H9 (cell line): Measurements from ENCODE around the gene TRPM5. TPM values are rescaled to one million over a fixed set of nuclear protein-coding genes. Genes with fewer than 3 reads are reported as not detected.

Source experiments
- DNase-seq: peaks from one replicate; pipeline ENCODE4 v3.0.0-alpha.2; 2017
- H2AFZ ChIP-seq: one replicate; pipeline ENCODE4 v1.6.1; 2013; ENCODE audit warnings: mild to moderate bottlenecking, low read length, control low read depth, moderate library complexity
- H2AK5ac ChIP-seq: 2 replicates; pipeline ENCODE4 v1.6.1; 2013; ENCODE audit warnings: low read length, control low read depth, mixed read lengths; ENCODE audit not compliant: insufficient read length
- H2BK120ac ChIP-seq: one replicate; pipeline ENCODE4 v1.6.1; 2013; ENCODE audit warnings: low read depth, mild to moderate bottlenecking, low read length, control low read depth, inconsistent platforms; ENCODE audit not compliant: poor library complexity, severe bottlenecking
- H2BK12ac ChIP-seq: 2 replicates; pipeline ENCODE4 v1.6.1; 2013; ENCODE audit warnings: low read length, control low read depth, mixed read lengths, low read depth; ENCODE audit not compliant: insufficient read length
- H2BK15ac ChIP-seq: 2 replicates; pipeline ENCODE4 v1.6.1; 2013; ENCODE audit warnings: low read depth, low read length, control low read depth
- H2BK20ac ChIP-seq: one replicate; pipeline ENCODE4 v1.6.1; 2013; ENCODE audit warnings: low read depth, mild to moderate bottlenecking, low read length, control low read depth, inconsistent platforms; ENCODE audit not compliant: poor library complexity, severe bottlenecking
- H2BK5ac ChIP-seq: 2 replicates; pipeline ENCODE4 v1.6.1; 2013; ENCODE audit warnings: low read length, control low read depth, mixed read lengths; ENCODE audit not compliant: insufficient read length
- H3K14ac ChIP-seq: 2 replicates; pipeline ENCODE4 v1.6.1; 2013; ENCODE audit warnings: low read length, control low read depth; ENCODE audit not compliant: insufficient read depth
- H3K18ac ChIP-seq: 2 replicates; pipeline ENCODE4 v1.6.1; 2013; ENCODE audit warnings: low read depth, mild to moderate bottlenecking, mixed read lengths, low read length, control low read depth; ENCODE audit not compliant: insufficient read length
- H3K23ac ChIP-seq: 2 replicates; pipeline ENCODE4 v1.6.1; 2013; ENCODE audit warnings: low read length, control low read depth, mixed read lengths, low read depth; ENCODE audit not compliant: insufficient read length
- H3K23me2 ChIP-seq: 2 replicates; pipeline ENCODE4 v1.6.1; 2013; ENCODE audit warnings: low read depth, mild to moderate bottlenecking, mixed read lengths, low read length, control low read depth; ENCODE audit not compliant: insufficient read length, poor library complexity, severe bottlenecking
- H3K27ac ChIP-seq: 2 replicates; pipeline ENCODE4 v1.5.1; 2013; ENCODE audit warnings: low read length, control low read depth, mixed read lengths, low read depth; ENCODE audit not compliant: insufficient read length
- H3K27me3 ChIP-seq: 2 replicates; pipeline ENCODE4 v1.6.1; 2013; ENCODE audit warnings: low read length, control low read depth, inconsistent platforms; ENCODE audit not compliant: insufficient read depth
- H3K4ac ChIP-seq: 2 replicates; pipeline ENCODE4 v1.6.1; 2013; ENCODE audit warnings: low read depth, mild to moderate bottlenecking, control low read depth, inconsistent platforms, low read length, moderate library complexity
- H3K4me1 ChIP-seq: 2 replicates; pipeline ENCODE4 v1.6.1; 2013; ENCODE audit warnings: low read length, control low read depth, inconsistent platforms; ENCODE audit not compliant: insufficient read depth
- H3K4me2 ChIP-seq: 2 replicates; pipeline ENCODE4 v1.6.1; 2013; ENCODE audit warnings: low read length, control low read depth, mixed read lengths; ENCODE audit not compliant: insufficient read length, insufficient read depth
- H3K56ac ChIP-seq: 2 replicates; pipeline ENCODE4 v1.6.1; 2013; ENCODE audit warnings: low read depth, mild to moderate bottlenecking, mixed read lengths, low read length, control low read depth; ENCODE audit not compliant: insufficient read length
- H3K79me1 ChIP-seq: 2 replicates; pipeline ENCODE4 v1.6.1; 2013; ENCODE audit warnings: low read depth, mild to moderate bottlenecking, moderate library complexity, low read length, control low read depth, inconsistent platforms; ENCODE audit not compliant: insufficient read depth, poor library complexity, severe bottlenecking
- H3K79me2 ChIP-seq: 2 replicates; pipeline ENCODE4 v1.6.1; 2013; ENCODE audit warnings: low read length, control low read depth, inconsistent platforms; ENCODE audit not compliant: insufficient read depth
- H3K9ac ChIP-seq: 2 replicates; pipeline ENCODE4 v1.6.1; 2013; ENCODE audit warnings: low read length, control low read depth, mixed read lengths; ENCODE audit not compliant: insufficient read length; ENCODE audit errors: extremely low read depth
- H3K9me3 ChIP-seq: one replicate; pipeline ENCODE4 v1.6.1; 2013; ENCODE audit warnings: low read depth, low read length, inconsistent platforms; ENCODE audit not compliant: control insufficient read depth
- H3T11ph ChIP-seq: one replicate; pipeline ENCODE4 v1.6.1; 2013; ENCODE audit warnings: mild to moderate bottlenecking, low read length, control low read depth, inconsistent platforms
- H4K20me1 ChIP-seq: one replicate; pipeline ENCODE4 v1.6.1; 2013; ENCODE audit not compliant: control insufficient read depth, insufficient read length, insufficient read depth
- H4K5ac ChIP-seq: 2 replicates; pipeline ENCODE4 v1.6.1; 2013; ENCODE audit warnings: low read depth, mild to moderate bottlenecking, mixed read lengths, low read length, control low read depth; ENCODE audit not compliant: insufficient read length
- H4K8ac ChIP-seq: replicated peaks from 2 replicates; pipeline ENCODE4 v1.6.1; 2013; ENCODE audit warnings: low read length, control low read depth, mixed read lengths, low read depth; ENCODE audit not compliant: insufficient read length
- H4K91ac ChIP-seq: 2 replicates; pipeline ENCODE4 v1.6.1; 2013; ENCODE audit warnings: low read depth, mild to moderate bottlenecking, moderate library complexity, mixed read lengths, low read length, control low read depth; ENCODE audit not compliant: insufficient read length
- H3K27ac Mint-ChIP-seq, 3 experiments: 2 replicates in 2 of 3; 3 replicates in 1 of 3; pipeline ENCODE4 v1.8.0; 2020 to 2021; ENCODE audit warnings: mixed read lengths in 3 of 3, mild to moderate bottlenecking in 1 of 3, moderate library complexity in 1 of 3
- H3K27me3 Mint-ChIP-seq: 2 replicates; pipeline ENCODE4 v1.8.0; 2021; ENCODE audit warnings: low read depth, mild to moderate bottlenecking, moderate library complexity, mixed read lengths
- H3K36me3 Mint-ChIP-seq, 3 experiments: 2 replicates in 2 of 3; 3 replicates in 1 of 3; pipeline ENCODE4 v1.8.0; 2020 to 2021; ENCODE audit warnings: low read depth in 3 of 3, mixed read lengths in 3 of 3; ENCODE audit not compliant: insufficient read depth in 1 of 3
- H3K4me1 Mint-ChIP-seq, 2 experiments: 2 replicates each; pipeline ENCODE4 v1.8.0; 2020; ENCODE audit warnings: mixed read lengths in 2 of 2
- H3K4me3 Mint-ChIP-seq, 2 experiments: 2 replicates in 1 of 2; 3 replicates in 1 of 2; pipeline ENCODE4 v1.8.0; 2020 to 2021; ENCODE audit warnings: mild to moderate bottlenecking in 2 of 2, mixed read lengths in 2 of 2, moderate library complexity in 1 of 2
- H3K9me3 Mint-ChIP-seq, 2 experiments: 2 replicates in 1 of 2; 3 replicates in 1 of 2; pipeline ENCODE4 v1.8.0; 2020; ENCODE audit warnings: mild to moderate bottlenecking in 2 of 2, mixed read lengths in 2 of 2, moderate library complexity in 1 of 2
- WGBS: extraction: QIAGEN DNeasy Blood & Tissue Kit; methylation state at CpG from one replicate; pipeline ENCODE4 v1.1.7; 2013; ENCODE audit warnings: missing lambda C conversion rate, low lambda C conversion rate, mixed read lengths; ENCODE audit not compliant: insufficient read length; ENCODE audit errors: extremely low coverage; 5-methylcytosine and 5-hydroxymethylcytosine counted together
- total RNA-seq: library from RNA; stranded (reverse); gene quantifications from 2 replicates; pipeline ENCODE4 v1.2.1, GENCODE V29; 2021
- TF ChIP-seq, protein P1 (sequence below): fragments of 200-600 bp; sonication (generic); conservative IDR thresholded peaks from 3 replicates; pipeline ENCODE4 v1.8.0; 2021; ENCODE audit warnings: antibody characterized with exemption, mild to moderate bottlenecking

TRPM5 gene
- total RNA-seq, 1 experiment from 2014 or later, result 0.09 TPM

- Histone ChIP-seq H4K20me1 (no peaks in the 10 kb centered on the region), H3K27me3 (peaks cover 4% of the 10 kb centered on the region; the same call in 1 of the 2 replicates), H3K4me1 (no peaks in the 10 kb centered on the region), H3K14ac (no peak overlapping the region), H3K23ac (no peak overlapping the region), H2BK15ac (no peak overlapping the region), H2BK120ac (no peak overlapping the region), H4K8ac (no peak overlapping the region), H3K56ac (no peak overlapping the region), H4K5ac (no peak overlapping the region), H3K4me2 (no peak overlapping the region), H3K4ac (no peak overlapping the region), H2AFZ (no peak overlapping the region), H3K23me2 (no peaks in the 10 kb centered on the region), H3K18ac (no peak overlapping the region), H3K79me1 (no peaks in the 10 kb centered on the region), H3K9me3 (peaks cover 11% of the 10 kb centered on the region), H4K91ac (no peak overlapping the region), H2AK5ac (no peak overlapping the region), H3T11ph (no peak overlapping the region), H3K79me2 (no peaks in the 10 kb centered on the region), H3K9ac (no peak overlapping the region), H3K27ac (no peak overlapping the region), H2BK5ac (no peak overlapping the region), H2BK20ac (no peak overlapping the region), H2BK12ac (no peak overlapping the region)
- Mint-ChIP-seq H3K27ac (no peak overlapping the region), H3K4me3 (no peak overlapping the region), H3K4me1 (no peaks in the 10 kb centered on the region), H3K27me3 (peaks cover 89% of the 10 kb centered on the region), H3K36me3 (peaks cover 0 to 12% (median 3%) of the 10 kb centered on the region in 3 experiments; a peak in 4 of 7 replicates), H3K9me3 (peaks cover 33 to 41% of the 10 kb centered on the region in 2 experiments)
- TF ChIP-seq, protein P1, sequence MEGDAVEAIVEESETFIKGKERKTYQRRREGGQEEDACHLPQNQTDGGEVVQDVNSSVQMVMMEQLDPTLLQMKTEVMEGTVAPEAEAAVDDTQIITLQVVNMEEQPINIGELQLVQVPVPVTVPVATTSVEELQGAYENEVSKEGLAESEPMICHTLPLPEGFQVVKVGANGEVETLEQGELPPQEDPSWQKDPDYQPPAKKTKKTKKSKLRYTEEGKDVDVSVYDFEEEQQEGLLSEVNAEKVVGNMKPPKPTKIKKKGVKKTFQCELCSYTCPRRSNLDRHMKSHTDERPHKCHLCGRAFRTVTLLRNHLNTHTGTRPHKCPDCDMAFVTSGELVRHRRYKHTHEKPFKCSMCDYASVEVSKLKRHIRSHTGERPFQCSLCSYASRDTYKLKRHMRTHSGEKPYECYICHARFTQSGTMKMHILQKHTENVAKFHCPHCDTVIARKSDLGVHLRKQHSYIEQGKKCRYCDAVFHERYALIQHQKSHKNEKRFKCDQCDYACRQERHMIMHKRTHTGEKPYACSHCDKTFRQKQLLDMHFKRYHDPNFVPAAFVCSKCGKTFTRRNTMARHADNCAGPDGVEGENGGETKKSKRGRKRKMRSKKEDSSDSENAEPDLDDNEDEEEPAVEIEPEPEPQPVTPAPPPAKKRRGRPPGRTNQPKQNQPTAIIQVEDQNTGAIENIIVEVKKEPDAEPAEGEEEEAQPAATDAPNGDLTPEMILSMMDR, result no peak
- no CpG with 5 or more reads among the region's 3 CpGs for WGBS
- no peak for DNase-seq
These were observed 32.9 kb upstream of the TRPM5 start for GRCh38 chr11:2477254-2477653.
